Measurements from ENCODE around the gene WTAP.

Gene WTAP

GRCh38 chr6:159693128-159693893 is 34.0 kb upstream of the WTAP start, which contains the start of gene SOD2:
TSS of gene SOD2 (minus strand) at chr6:159693241. CDS start at chr6:159693167, 74 bp downstream.
- no peaks in the 10 kb centered on the region; the same call in 1 of the 2 replicates for H3K4me1 ChIP-seq (ENCODE audit: low read length)
- no peaks in the 10 kb centered on the region for H3K36me3 ChIP-seq (replicated peaks; ENCODE audit: insufficient read depth, low read length)
- H3K9me3 ChIP-seq (replicated peaks; ENCODE audit: insufficient read depth, low read length): no peaks in the 10 kb centered on the region
- peak within 1 kb of the TSS; percentile 76 for H3K27ac ChIP-seq (ENCODE audit: low read length)
- TF ChIP-seq EZH2 (optimal IDR thresholded peaks at IDR 0.05; ENCODE audit: low read depth, low read length): no peak
- no peak for TF ChIP-seq EZH2phosphoT487 (IDR thresholded peaks at IDR 0.05; ENCODE audit: low read length)
- TF ChIP-seq CTCF (IDR thresholded peaks at IDR 0.05; ENCODE audit: low read length): no peak
- H3K27me3 ChIP-seq (replicated peaks; ENCODE audit: insufficient read depth, low read length): no peaks in the 10 kb centered on the region
- H3F3A ChIP-seq (ENCODE audit: insufficient read depth, low read length): peaks cover 4% of the 10 kb centered on the region; the same call in 1 of the 2 replicates
- H4K20me1 ChIP-seq (ENCODE audit: insufficient read depth, low read length): no peaks in the 10 kb centered on the region
- peaks cover 23% of the 10 kb centered on the region for H3K79me2 ChIP-seq (ENCODE audit: low read length)
- H3K9ac ChIP-seq (ENCODE audit: low read length): peak within 1 kb of the TSS; percentile 74
- no peaks in the 10 kb centered on the region for H3K9me2 ChIP-seq (replicated peaks; ENCODE audit: insufficient read depth, low read length)
- H2AFZ ChIP-seq (ENCODE audit: low read length): peak within 1 kb of the TSS; percentile 75
- peak within 1 kb of the TSS; percentile 73 for H3K4me3 ChIP-seq (ENCODE audit: low read length)
- DNase-seq: peak; percentile 81
- peak within 1 kb of the TSS; percentile 79 for H3K4me2 ChIP-seq (ENCODE audit: low read depth, low read length)

GRCh38 chr6:159693894-159694545 is 33.3 kb upstream of the WTAP start:
- H3K4me1 ChIP-seq (ENCODE audit: low read length): no peaks in the 10 kb centered on the region; the same call in 1 of the 2 replicates
- H3K27ac ChIP-seq (ENCODE audit: low read length): peak overlapping the region; percentile 76; the same call in 1 of the 2 replicates
- no peak for DNase-seq
- no peaks in the 10 kb centered on the region for H3K36me3 ChIP-seq (replicated peaks; ENCODE audit: insufficient read depth, low read length)
- peak overlapping the region; percentile 75 for H2AFZ ChIP-seq (ENCODE audit: low read length)
- peak overlapping the region; percentile 73 for H3K4me2 ChIP-seq (ENCODE audit: low read depth, low read length)
- peaks cover 4% of the 10 kb centered on the region; the same call in 1 of the 2 replicates for H3F3A ChIP-seq (ENCODE audit: insufficient read depth, low read length)
- H3K27me3 ChIP-seq (replicated peaks; ENCODE audit: insufficient read depth, low read length): no peaks in the 10 kb centered on the region
- H3K9ac ChIP-seq (ENCODE audit: low read length): peak overlapping the region; percentile 74; the same call in 1 of the 2 replicates
- H3K9me3 ChIP-seq (replicated peaks; ENCODE audit: insufficient read depth, low read length): no peaks in the 10 kb centered on the region
- peak overlapping the region; percentile 67 for H3K4me3 ChIP-seq (ENCODE audit: low read length)
- H3K9me2 ChIP-seq (replicated peaks; ENCODE audit: insufficient read depth, low read length): no peaks in the 10 kb centered on the region
- H4K20me1 ChIP-seq (ENCODE audit: insufficient read depth, low read length): no peaks in the 10 kb centered on the region
- TF ChIP-seq EZH2phosphoT487 (IDR thresholded peaks at IDR 0.05; ENCODE audit: low read length): no peak
- no peak for TF ChIP-seq CTCF (IDR thresholded peaks at IDR 0.05; ENCODE audit: low read length)
- TF ChIP-seq EZH2 (optimal IDR thresholded peaks at IDR 0.05; ENCODE audit: low read depth, low read length): no peak
- H3K79me2 ChIP-seq (ENCODE audit: low read length): peaks cover 20% of the 10 kb centered on the region

- H3K4me2 ChIP-seq (ENCODE audit: low read depth, low read length): no peak overlapping the region
- DNase-seq: no peak
Measured at GRCh38 chr6:159695984-159696383, 31.3 kb upstream of the WTAP start.

More at GRCh38 chr6:159695984-159696383, 31.3 kb upstream of the WTAP start:
- Histone ChIP-seq H3K9ac (ENCODE audit: low read length) (no peak overlapping the region), H4K20me1 (ENCODE audit: insufficient read depth, low read length) (no peaks in the 10 kb centered on the region), H3K9me2 (replicated peaks; ENCODE audit: insufficient read depth, low read length) (no peaks in the 10 kb centered on the region), H3K36me3 (replicated peaks; ENCODE audit: insufficient read depth, low read length) (no peaks in the 10 kb centered on the region), H3K79me2 (ENCODE audit: low read length) (peaks cover 11% of the 10 kb centered on the region), H3K4me1 (ENCODE audit: low read length) (no peaks in the 10 kb centered on the region; the same call in 1 of the 2 replicates), H3K27ac (ENCODE audit: low read length) (no peak overlapping the region), H3K4me3 (ENCODE audit: low read length) (no peak overlapping the region), H3K9me3 (replicated peaks; ENCODE audit: insufficient read depth, low read length) (no peaks in the 10 kb centered on the region), H3K27me3 (replicated peaks; ENCODE audit: insufficient read depth, low read length) (no peaks in the 10 kb centered on the region), H2AFZ (ENCODE audit: low read length) (no peak overlapping the region), H3F3A (ENCODE audit: insufficient read depth, low read length) (peaks cover 4% of the 10 kb centered on the region; the same call in 1 of the 2 replicates)
- TF ChIP-seq EZH2 (optimal IDR thresholded peaks at IDR 0.05; ENCODE audit: low read depth, low read length): no peak
- no peak for TF ChIP-seq EZH2phosphoT487 (IDR thresholded peaks at IDR 0.05; ENCODE audit: low read length)
- TF ChIP-seq CTCF (IDR thresholded peaks at IDR 0.05; ENCODE audit: low read length): no peak
